HCT116 (cell line): ENCODE measurements around the gene NPB. TPM values are rescaled to one million over a fixed set of nuclear protein-coding genes. Genes with fewer than 3 reads are reported as not detected.
A peak's percentile ranks its signal among the peaks of the same experiment; 100 is the strongest.

ENCODE experiments used
- ATAC-seq: fragments of 200-7000 bp; cut with Tn5 transposase; 2 replicates; pipeline ENCODE4 v1.9.1; 2020; ENCODE audit warnings: mild to moderate bottlenecking, moderate library complexity
- BruUV-seq: library from RNA; stranded (reverse); fragments of 400-500 nt; replicated peaks from 2 replicates; lab custom pipeline; 2021; lab: Mats Ljungman, UMichigan
- CTCF ChIA-PET: fragments of 300-600 bp; sonication (Branson Sonifier 250); formaldehyde crosslinking; loops from one replicate; lab custom pipeline; 2021; ENCODE audit warnings: antibody characterized with exemption; lab: Charles Lee
- POLR2A ChIA-PET: fragments of 300-600, 350-600 bp; sonication (Branson Sonifier 250); formaldehyde crosslinking; loops from one replicate; lab custom pipeline; 2021; ENCODE audit warnings: antibody characterized with exemption; lab: Charles Lee
- RAD21 ChIA-PET, 2 experiments: fragments of 300-600 bp; sonication (Branson Sonifier 250); formaldehyde crosslinking; loops; one replicate each; lab custom pipeline; 2023; ENCODE audit warnings: low total read pairs in 2 of 2; ENCODE audit not compliant: uncharacterized antibody in 2 of 2, unreplicated experiment in 2 of 2, low non-redundant PET in 1 of 2; lab: Charles Lee
- DNase-seq: peaks from one replicate; pipeline ENCODE4 v3.0.0-alpha.2; 2010; ENCODE audit warnings: low read depth, low spot score
- H2AFZ ChIP-seq: fragments of 200-600 bp; shearing (Covaris generic), sonication (generic); 2 replicates; pipeline ENCODE4 v1.6.1; 2017; ENCODE audit warnings: low read depth, mixed run types, mixed read lengths, antibody characterized with exemption, low read length; ENCODE audit not compliant: poor library complexity, severe bottlenecking
- H3K27ac ChIP-seq: 2 replicates; pipeline ENCODE4 v1.5.1; 2012; ENCODE audit warnings: low read depth, low read length
- H3K27me3 ChIP-seq: fragments of 200-600 bp; sonication (generic); 2 replicates; pipeline ENCODE4 v1.6.1; 2016; ENCODE audit warnings: mixed run types, low read length, mixed read lengths; ENCODE audit not compliant: insufficient read depth
- H3K36me3 ChIP-seq, 2 experiments: fragments of 200-500 bp in 1 of 2; fragments of 200-600 bp in 1 of 2; sonication (Bioruptor generic) in 1 of 2; sonication (generic) in 1 of 2; 2 replicates each; pipeline versions ENCODE4 v1.5.1 to v1.6.1; 2014 to 2016; ENCODE audit warnings: low read length in 2 of 2, inconsistent platforms in 1 of 2, mixed read lengths in 1 of 2, mixed run types in 1 of 2; ENCODE audit not compliant: insufficient read depth in 2 of 2, control insufficient read depth in 1 of 2
- H3K4me1 ChIP-seq, 2 experiments: fragments of 200-600 bp in 1 of 2; sonication (generic) in 1 of 2; 2 replicates each; pipeline versions ENCODE4 v1.5.1 to v1.6.1; 2012 to 2017; ENCODE audit warnings: low read length in 2 of 2, inconsistent platforms in 1 of 2, mild to moderate bottlenecking in 1 of 2, mixed read lengths in 1 of 2, mixed run types in 1 of 2, moderate library complexity in 1 of 2; ENCODE audit not compliant: insufficient read depth in 2 of 2, control insufficient read depth in 1 of 2
- H3K4me2 ChIP-seq: fragments of 200-600 bp; sonication (generic); 2 replicates; pipeline ENCODE4 v1.6.1; 2017; ENCODE audit warnings: mixed run types, low read length, mixed read lengths
- H3K4me3 ChIP-seq, 2 experiments: fragments of 200-600 bp in 1 of 2; sonication (generic) in 1 of 2; replicated peaks in 1 of 2; 2 replicates each; pipeline ENCODE4 v1.5.1; 2011 to 2016; ENCODE audit warnings: low read length in 2 of 2, control low read depth in 1 of 2, low read depth in 1 of 2, mild to moderate bottlenecking in 1 of 2, mixed read lengths in 1 of 2, mixed run types in 1 of 2
- H3K79me2 ChIP-seq: fragments of 200-600 bp; sonication (generic); 2 replicates; pipeline ENCODE4 v1.6.1; 2017; ENCODE audit warnings: mild to moderate bottlenecking, mixed run types, low read length, moderate library complexity, mixed read lengths; ENCODE audit not compliant: insufficient read depth
- H3K9ac ChIP-seq: fragments of 200-600 bp; sonication (generic); 2 replicates; pipeline ENCODE4 v1.6.1; 2016; ENCODE audit warnings: low read length, mixed read lengths
- H3K9me2 ChIP-seq: fragments of 200-600 bp; sonication (generic), shearing (Covaris generic); 2 replicates; pipeline ENCODE4 v1.6.1; 2017; ENCODE audit warnings: mixed run types, mild to moderate bottlenecking, moderate library complexity; ENCODE audit not compliant: insufficient read depth
- H3K9me3 ChIP-seq, 2 experiments: fragments of 200-500 bp in 1 of 2; fragments of 200-600 bp in 1 of 2; sonication (Bioruptor generic) in 1 of 2; sonication (generic) in 1 of 2; 2 replicates each; pipeline ENCODE4 v1.6.1; 2014 to 2017; ENCODE audit warnings: low read length in 2 of 2, mixed read lengths in 2 of 2, inconsistent platforms in 1 of 2, low read depth in 1 of 2, mild to moderate bottlenecking in 1 of 2, mixed run types in 1 of 2, moderate library complexity in 1 of 2; ENCODE audit not compliant: control insufficient read depth in 1 of 2, insufficient read depth in 1 of 2
- H4K20me1 ChIP-seq: fragments of 200-600 bp; sonication (generic), shearing (Covaris generic); 2 replicates; pipeline ENCODE4 v1.6.1; 2017; ENCODE audit warnings: mixed run types, mild to moderate bottlenecking, moderate library complexity; ENCODE audit not compliant: insufficient read depth
- CBX3 ChIP-seq: IDR thresholded peaks from 2 replicates; pipeline ENCODE4 v1.6.1; 2012; ENCODE audit warnings: low read depth
- EGR1 ChIP-seq: IDR thresholded peaks from 2 replicates; pipeline ENCODE4 v1.6.1; 2012; ENCODE audit warnings: low read depth
- ELF1 ChIP-seq: IDR thresholded peaks from 2 replicates; pipeline ENCODE4 v1.6.1; 2012; ENCODE audit warnings: low read depth, borderline replicate concordance
- EZH2 ChIP-seq: fragments of 200-600 bp; sonication (generic); IDR thresholded peaks from 2 replicates; pipeline ENCODE4 v1.6.1; 2017; ENCODE audit warnings: antibody characterized with exemption, mixed run types
- EZH2phosphoT487 ChIP-seq: fragments of 200-600 bp; IDR thresholded peaks from 2 replicates; pipeline ENCODE4 v1.6.1; 2018; ENCODE audit warnings: antibody characterized with exemption, borderline replicate concordance
- FOSL1 ChIP-seq: IDR thresholded peaks from 2 replicates; pipeline ENCODE4 v1.6.1; 2012; ENCODE audit warnings: low read depth
- JUND ChIP-seq: IDR thresholded peaks from 2 replicates; pipeline ENCODE4 v1.6.1; 2012
- MAX ChIP-seq: IDR thresholded peaks from 2 replicates; pipeline ENCODE4 v1.6.1; 2012
- POLR2A ChIP-seq: IDR thresholded peaks from 2 replicates; pipeline ENCODE4 v1.7.0; 2011; ENCODE audit warnings: borderline replicate concordance; ENCODE audit not compliant: insufficient read depth, insufficient read length; ENCODE audit errors: extremely low read depth
- POLR2AphosphoS5 ChIP-seq: IDR thresholded peaks from 2 replicates; pipeline ENCODE4 v1.6.1; 2011; ENCODE audit warnings: mild to moderate bottlenecking, low read depth, low read length, moderate library complexity
- RAD21 ChIP-seq: IDR thresholded peaks from 2 replicates; pipeline ENCODE4 v1.6.1; 2012; ENCODE audit warnings: low read depth, mild to moderate bottlenecking
- REST ChIP-seq: IDR thresholded peaks from 2 replicates; pipeline ENCODE4 v1.6.1; 2012; ENCODE audit warnings: low read depth
- SIN3A ChIP-seq: IDR thresholded peaks from 2 replicates; pipeline ENCODE4 v1.6.1; 2012; ENCODE audit warnings: low read depth
- SRF ChIP-seq: IDR thresholded peaks from 2 replicates; pipeline ENCODE4 v1.6.1; 2012; ENCODE audit warnings: low read depth
- TCF7L2 ChIP-seq: IDR thresholded peaks from 2 replicates; pipeline ENCODE4 v1.7.0; 2011; ENCODE audit warnings: borderline replicate concordance, inconsistent platforms; ENCODE audit not compliant: insufficient read depth, insufficient read length; ENCODE audit errors: extremely low read depth
- ZBTB33 ChIP-seq: IDR thresholded peaks from 2 replicates; pipeline ENCODE4 v1.6.1; 2011; ENCODE audit warnings: mild to moderate bottlenecking, low read length, moderate library complexity; ENCODE audit not compliant: insufficient replicate concordance; ENCODE audit errors: extremely low read depth
- ZFX ChIP-seq: fragments of 450-650 bp; IDR thresholded peaks from 2 replicates; pipeline ENCODE4 v1.6.1; 2017
- ZNF274 ChIP-seq: fragments of 200-500 bp; sonication (Bioruptor generic); IDR thresholded peaks from 2 replicates; pipeline ENCODE4 v1.6.1; 2014; ENCODE audit warnings: mild to moderate bottlenecking, low read depth, low read length, inconsistent platforms
- intact Hi-C: fragments of 100-400 bp; cut with micrococcal nuclease; formaldehyde crosslinking; loops from 2 replicates; pipeline ENCODE4 v1.10.0; 2022
- total RNA-seq: library from RNA; stranded (reverse); gene quantifications from one replicate; pipeline ENCODE4 v1.2.1, GENCODE V29; 2021; ENCODE audit not compliant: unreplicated experiment
- TF ChIP-seq, protein P1 (sequence below): IDR thresholded peaks from 2 replicates; pipeline ENCODE4 v1.6.1; 2012

NPB gene
- total RNA-seq, 1 experiment from 2014 or later = 1.2 TPM

GRCh38 chr17:81904600-81905423, 2.8 kb downstream of the NPB start:
- BruUV-seq = TSS peak; percentile 30
- TF ChIP-seq FOSL1 = no peak
- TF ChIP-seq SRF = no peak
- TF ChIP-seq POLR2A = no peak
- TF ChIP-seq ZBTB33 = no peak
- TF ChIP-seq ZFX = no peak
- TF ChIP-seq, protein P1, sequence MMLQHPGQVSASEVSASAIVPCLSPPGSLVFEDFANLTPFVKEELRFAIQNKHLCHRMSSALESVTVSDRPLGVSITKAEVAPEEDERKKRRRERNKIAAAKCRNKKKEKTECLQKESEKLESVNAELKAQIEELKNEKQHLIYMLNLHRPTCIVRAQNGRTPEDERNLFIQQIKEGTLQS = no peak
- TF ChIP-seq SIN3A = no peak
- no peak for TF ChIP-seq ZNF274
- no peak for TF ChIP-seq REST
- TF ChIP-seq JUND = no peak
- no peak for TF ChIP-seq EGR1
- TF ChIP-seq RAD21 = no peak
- no peak for TF ChIP-seq POLR2AphosphoS5
- no peak for TF ChIP-seq CBX3
- no peak for TF ChIP-seq MAX
- no peak for TF ChIP-seq EZH2
- no peak for TF ChIP-seq EZH2phosphoT487
- no peak for TF ChIP-seq ELF1
- TF ChIP-seq TCF7L2 = no peak
- Histone ChIP-seq H3K4me3 (no peak overlapping the region), H4K20me1 (no peaks in the 10 kb centered on the region), H3K4me1 (peaks cover 0 to 20% of the 10 kb centered on the region in 2 experiments), H3K27me3 (no peaks in the 10 kb centered on the region), H2AFZ (no peak overlapping the region), H3K79me2 (no peaks in the 10 kb centered on the region; the same call in 1 of the 2 replicates), H3K9ac (no peak overlapping the region), H3K36me3 (peaks cover 0 to 19% of the 10 kb centered on the region in 2 experiments; a peak in 2 of 4 replicates), H3K4me2 (no peak overlapping the region), H3K9me3 (no peaks in the 10 kb centered on the region), H3K9me2 (no peaks in the 10 kb centered on the region), H3K27ac (no peak overlapping the region)
- intact Hi-C loops = no loop called here
- ATAC-seq = no peak
- ChIA-PET RAD21 (no interaction called here), POLR2A (interaction anchor here (0.6 kb wide), 1 partner anchor 25 kb away, joined by 3 read pairs; no protein-coding TSS in a partner anchor), CTCF (no interaction called here)
- DNase-seq = no peak
